Activated CD8-positive, alpha-beta memory T cell treated with anti-CD3 and anti-CD28 coated beads for 48 hours (primary cell): ENCODE results near the gene RAI1.

ENCODE experiments used
- DNase-seq, 3 experiments: peaks; one replicate each; pipeline ENCODE4 v3.0.0-alpha.2; 2020; ENCODE audit warnings: low read depth in 2 of 3, low spot score in 2 of 3

The RAI1 gene

DNA sequence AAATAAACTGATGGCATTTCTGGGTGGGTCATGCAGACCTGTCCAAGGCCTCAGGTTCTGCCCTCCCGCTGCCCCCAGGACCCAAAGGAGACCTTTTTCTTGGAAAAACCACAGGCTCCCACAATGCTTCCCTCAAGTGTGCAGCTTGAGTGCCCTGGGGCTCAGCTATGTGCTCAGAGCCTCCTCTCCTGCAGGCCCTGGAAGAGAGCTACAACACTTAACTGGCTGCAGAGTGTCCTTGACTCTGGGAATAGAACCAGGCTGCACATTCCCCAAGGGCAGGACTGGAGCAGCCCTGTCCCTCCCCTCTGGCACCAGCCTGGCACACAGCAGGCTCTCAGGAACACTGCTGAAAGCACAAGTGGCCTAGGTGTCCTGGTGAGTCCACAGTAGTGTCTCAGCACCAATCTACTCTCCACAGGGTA, 160.4 kb downstream of the RAI1 start:
- no peak for DNase-seq

DNA sequence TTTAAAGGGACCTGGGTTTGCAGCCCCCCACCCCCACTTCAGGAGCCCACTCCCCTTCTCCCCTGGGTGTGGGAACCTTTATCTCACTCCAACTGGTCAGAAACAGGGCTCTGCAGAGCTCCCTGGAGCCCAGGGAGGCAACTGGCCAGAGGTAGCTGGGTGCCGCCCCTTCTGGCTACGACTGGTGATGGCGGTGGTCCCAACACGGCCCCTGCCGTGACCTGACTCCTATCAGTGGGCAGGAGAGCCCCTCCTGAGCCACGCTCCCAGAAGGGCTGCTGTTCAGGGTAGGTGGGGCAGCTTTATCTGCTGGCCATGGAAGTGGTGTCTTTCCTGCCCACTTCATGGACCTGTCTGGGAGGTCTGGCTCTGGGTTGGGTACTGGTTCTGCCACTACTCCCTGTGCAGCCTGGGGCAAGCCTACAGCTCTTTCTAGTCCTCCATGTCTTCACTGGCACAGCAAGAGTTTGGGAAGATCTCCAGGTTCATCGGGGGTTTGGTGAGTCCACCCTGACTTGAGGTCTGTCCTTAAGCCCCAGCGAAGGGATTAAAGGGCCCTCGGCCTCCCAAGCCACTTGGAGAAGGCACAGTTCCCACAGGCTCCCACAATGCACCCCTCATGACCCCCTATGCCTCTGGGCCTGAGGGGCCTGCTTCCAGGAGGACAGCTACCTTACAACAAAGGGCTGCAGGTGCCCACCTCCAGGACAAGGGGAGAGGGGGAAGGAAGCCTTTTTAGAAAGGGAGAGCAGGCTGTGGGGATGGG, 161.0 kb downstream of the RAI1 start:
- no peak for DNase-seq

DNA sequence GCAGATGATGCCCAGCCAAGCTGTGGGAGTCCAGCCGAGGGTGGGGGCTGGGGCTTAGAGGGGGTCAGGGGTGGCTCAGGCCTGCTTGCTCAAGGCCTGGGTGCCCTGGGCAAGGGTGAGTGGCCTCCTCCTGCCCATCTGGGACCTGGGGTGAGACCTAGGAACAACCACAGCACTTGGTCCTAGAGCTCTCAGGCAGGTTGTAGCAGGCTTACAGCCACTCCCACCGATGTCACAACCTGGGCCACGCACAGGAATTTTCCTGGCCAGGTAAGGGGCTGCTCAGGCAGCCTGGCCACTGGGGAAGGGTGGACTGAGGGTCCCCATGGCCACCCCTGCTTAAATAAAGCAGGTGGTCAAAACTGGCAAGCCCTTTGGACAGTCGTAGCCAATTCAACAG, 161.8 kb downstream of the RAI1 start:
- DNase-seq: no peak

DNA sequence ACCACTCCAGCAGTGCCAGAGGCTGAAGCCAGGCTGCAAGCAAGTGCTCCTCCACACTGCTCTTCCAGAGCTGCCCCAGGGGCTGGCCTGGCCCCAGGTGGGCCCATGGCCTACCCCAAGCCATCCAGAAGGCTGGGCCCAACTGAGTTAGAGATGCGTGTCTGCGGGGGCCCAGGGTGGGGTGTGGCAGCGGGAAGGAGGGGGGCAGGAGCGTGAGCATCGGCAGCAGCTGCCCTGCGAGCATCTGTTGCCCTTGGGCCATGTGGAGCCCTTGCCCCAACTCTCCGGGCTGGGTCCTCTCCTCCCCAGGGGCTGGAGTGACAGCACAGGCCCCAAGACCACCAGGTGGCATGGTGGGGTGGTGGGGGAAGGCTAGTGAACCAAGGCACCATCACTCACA, 162.8 kb downstream of the RAI1 start:
- DNase-seq: no peak

DNA sequence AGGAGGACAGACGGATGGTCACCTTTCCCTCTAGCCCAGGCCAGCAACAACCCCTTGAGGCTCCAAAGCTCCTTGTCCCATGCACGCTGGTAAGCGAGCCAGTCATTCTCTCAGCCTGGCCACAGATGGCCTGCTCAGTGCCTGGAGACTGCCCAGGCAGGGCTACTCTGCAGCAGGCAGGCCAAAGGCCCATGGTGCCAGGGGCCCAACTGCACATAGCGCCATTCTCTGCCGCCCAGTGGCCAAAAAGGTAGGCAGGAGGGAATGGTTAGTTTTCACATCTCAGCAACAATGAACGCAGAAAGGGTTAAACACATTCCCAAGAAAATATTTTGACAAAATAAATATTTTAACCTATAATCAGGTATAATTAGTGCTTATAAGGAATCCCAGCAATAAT, 163.2 kb downstream of the RAI1 start:
- no peak for DNase-seq

DNA sequence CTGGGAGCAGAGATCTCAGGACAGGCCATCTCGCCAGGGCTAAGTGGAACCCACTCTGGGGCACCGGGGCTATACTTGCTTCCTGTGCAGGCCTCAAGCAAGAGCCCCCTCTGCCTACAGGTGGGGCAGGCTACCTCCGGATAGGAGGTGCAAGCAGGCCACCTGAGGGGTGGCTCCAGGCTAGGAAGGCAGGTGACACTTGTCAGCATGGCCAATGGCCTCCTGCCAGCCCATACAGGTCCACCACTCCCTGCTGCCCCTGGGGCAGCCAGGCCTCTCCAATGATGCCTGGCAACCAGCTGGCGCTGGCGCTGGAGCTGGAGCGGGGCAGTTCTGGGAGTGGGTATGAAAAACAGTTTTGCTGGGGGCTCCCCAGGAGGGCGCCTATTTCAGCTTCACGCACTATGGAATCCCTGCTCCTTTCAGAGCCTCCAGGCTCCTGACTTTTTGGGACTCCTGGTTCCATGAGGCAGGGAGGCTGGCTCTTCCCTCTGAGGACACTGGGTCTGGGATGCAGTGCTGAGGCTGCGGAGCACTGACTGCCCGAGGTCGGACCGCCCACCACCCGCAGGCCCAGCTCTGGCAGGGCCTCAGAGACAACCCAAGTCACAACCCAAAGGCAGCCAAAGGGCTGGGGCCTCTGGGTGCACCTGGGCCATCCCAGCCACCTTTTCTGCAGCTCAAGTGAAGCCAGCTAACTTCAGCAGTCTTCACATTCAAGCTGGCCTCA, 164.0 kb downstream of the RAI1 start:
- no peak for DNase-seq

DNA sequence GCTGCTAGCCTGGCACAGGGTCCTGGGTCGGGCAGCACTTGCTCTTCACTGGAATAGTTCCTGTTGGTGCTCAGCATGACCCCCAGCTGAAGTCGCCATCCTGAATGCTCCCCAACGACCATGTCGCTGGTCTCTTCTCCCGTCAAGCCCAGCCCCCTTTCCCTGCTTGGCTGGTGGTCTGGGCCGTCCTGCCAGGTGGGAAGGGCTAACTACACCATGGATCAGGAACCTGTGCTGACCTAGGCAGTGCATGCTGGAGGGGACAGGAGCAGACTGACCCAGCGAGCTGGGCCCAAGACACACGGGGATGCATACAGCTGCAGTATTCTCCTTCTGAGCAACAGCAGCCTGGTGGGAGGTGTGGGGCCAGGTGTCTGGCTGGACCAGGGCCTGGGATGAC, 164.7 kb downstream of the RAI1 start:
- DNase-seq: no peak

DNA sequence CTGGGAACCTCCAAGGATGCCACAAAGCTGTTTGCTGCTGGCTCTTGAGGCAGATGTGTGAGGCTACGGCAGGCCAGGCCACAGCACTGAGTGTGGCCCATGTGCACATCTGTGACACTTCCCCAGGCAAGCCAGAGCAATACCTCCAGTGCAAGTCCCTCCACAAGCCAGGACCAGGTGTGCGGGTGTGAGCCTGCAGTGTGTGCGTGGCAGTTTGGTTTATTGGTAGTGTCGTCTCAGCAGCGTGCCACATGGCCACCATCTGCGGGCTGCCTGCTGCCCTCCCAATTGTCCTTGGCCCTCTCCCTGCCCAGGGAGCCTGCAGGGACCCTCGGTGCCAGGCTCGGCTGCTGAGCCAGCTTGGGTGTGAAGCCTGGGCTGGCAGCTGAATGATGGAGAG, 165.4 kb downstream of the RAI1 start:
- DNase-seq: no peak

DNA sequence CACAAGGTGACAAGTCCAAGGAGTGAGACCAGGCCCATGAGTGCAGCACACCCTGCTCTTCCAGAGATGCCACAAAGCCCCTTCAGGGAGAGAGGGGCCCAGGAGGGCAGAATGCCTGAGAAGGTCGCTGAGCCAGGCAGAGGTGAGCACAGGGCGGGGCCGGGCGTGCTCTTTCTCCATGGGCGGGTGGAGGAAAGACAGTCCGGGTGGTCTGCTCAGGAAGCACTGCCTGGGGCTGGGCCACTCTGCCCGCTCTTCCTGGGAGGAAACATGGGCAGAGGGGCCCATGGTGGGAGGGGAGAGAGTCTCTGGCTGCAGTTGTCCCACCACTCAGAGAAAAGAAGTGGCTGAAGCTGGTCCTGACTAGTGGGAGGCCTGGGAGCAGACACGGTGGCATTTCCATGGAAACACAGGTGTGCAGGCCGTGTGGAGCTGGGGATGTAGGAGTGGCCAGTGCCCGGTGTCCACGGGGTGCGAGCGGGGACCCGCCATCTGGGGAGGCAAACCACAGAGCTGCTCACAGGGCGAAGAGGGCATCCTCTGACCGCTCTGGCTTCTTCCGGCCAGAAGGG, 165.9 kb downstream of the RAI1 start:
- no peak for DNase-seq

DNA sequence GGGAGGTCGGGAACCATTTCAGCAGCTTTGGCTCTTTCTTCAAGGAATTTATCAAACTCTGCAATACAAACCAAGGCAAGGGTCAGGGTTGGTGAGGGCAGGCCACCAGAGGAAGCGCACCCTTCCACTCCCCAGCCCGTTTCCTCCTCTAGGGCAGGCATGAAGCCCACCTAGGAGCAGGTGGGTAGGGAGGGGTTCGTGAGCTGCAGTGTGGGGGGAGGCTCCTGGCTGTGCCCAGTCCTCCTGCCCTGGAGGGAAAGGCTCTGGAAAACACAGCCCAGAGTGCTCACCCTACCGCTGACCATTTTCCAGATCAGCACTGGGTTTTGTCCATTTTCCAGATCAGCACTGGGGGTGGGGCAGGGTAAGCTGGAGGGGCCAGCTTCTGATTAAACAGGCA, 166.5 kb downstream of the RAI1 start:
- no peak for DNase-seq

DNA sequence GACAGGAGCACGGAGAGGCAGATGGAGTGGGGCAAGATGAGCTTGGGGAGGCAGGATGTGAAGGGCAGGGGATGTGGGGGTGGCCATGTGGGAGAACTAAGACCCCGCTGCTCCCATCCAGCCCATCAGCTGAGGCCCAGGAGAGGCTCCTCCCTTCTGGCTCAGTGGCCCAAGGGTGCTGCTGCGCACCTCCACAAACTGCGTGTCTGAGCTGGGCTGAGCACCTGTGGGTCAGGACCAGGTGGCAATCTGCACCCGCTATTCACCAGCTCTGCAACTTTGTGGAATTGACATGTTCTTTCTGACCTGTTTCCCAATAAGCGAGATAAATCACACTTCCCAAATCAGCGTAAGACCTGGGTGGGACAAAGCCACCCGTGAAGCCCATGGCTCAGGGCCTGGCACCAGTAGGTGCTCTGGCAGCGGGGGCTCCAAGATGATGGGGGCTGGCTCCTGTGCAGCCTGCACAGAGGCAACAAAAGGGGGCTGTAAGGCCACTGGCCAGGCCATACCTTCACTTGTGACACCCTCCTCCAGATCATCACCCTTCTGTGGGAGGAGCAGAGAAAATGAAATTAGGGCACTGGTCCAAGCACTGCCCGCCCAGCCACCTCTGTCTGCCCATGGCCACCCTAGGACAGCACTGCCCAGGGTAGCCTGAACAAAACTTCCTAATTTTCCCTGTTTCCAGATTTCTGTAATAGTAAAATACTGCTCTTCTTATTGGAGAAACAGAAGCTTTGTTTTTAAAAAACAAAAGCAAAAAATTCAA, 167.2 kb downstream of the RAI1 start:
- no peak for DNase-seq

DNA sequence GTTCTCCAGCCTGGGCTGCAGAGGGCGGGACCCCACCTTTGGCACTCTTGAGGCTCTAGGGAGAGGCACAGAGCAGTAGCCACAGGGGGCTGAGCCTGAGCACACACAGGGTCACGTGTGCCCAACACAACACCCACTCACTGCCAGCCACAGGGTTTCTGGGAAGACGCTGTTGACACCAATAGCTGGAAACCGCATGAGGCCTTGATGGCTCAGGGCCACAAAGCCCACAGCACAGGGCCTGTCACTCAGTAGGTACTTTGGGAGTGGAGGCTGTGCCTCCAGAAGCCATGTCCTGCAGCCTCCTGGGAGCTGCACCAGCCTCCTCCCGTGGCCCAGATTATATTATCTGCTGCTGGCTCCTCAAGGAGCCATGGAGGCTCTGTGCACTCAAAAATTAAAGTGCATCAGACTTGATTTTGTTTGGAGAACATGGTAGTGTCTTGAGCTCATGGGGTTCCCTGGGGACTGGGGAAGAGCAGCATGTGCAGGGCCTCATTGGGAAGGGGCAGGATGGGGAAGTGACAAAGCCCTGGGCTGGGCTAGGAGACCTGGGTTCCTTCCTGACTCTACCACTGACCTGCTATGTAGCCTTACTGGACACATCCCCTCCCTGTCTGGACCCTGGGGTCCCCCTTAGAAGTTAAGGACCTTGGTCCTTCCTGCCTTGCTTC, 168.0 kb downstream of the RAI1 start:
- peak; percentile 68 to 73 (median 71) for DNase-seq

DNA sequence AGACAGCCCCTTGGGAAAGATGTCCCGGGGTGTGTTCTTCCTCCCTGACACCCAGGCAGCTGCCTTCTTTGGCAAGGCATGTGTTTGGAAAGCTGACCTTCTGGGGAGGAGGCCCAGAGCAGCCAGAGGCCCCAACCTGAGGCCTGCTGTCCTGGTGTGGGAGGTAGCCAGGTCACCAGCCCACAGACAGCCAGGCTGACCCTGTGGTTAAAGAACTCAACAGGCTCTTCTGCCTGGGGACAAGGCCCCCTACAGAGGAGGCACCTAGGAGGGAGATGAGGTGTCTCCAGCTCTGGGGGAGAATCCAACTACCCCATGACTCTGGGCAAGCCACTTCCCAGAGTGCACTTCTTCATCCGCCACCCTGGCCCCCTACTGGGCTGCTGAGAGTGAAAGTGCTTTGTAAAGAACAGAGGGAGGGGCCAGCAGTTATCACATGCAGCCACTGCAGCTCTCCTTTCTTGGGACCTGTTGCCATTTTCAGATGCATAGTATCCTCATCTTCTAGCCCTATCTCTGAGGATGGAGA, 168.7 kb downstream of the RAI1 start:
- peak in 1 of 3 experiments; percentile 56 for DNase-seq

DNA sequence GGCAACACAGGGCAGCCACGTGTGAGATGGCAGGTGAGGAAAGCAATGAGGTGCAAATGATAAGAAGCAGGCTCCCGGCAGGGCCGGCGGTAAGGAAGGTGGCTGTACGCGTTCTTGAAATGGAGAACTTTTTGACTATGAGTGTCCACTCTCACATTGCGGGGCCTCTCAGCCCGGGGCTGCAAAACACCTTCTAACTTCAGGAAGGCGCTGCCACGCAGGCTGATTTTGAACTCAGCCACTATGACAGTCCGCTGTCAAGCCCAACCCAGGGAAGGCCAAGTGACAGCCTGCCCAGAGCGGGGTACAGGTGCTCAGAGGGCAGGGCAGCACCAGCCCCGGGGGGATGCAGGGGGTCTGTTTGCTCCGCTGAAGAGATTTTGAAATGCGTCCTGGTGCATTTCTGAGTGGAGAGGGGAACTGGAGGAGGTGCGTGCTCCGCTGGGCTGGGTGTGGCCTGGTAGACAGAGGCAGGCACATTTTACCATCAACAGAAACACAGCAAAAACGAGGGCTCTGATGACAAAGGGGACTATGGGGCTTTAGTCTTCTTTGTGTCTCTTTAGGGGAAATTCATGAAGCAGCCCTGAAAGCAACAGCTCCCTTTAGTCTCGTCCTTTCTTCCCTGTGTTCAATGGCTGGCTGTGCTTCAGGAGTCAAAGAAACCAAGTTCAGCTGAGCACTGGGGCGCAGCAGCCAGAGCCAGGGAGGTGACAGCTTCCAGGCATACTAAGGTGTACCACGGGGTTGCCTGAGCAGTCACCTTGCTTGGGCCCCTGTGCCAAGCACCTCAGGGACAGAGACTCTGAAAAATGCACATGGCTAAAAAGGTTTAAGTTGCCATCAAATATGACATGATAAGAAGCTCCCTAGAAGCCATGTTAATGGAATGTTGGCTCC, 170.1 kb downstream of the RAI1 start:
- DNase-seq: no peak

DNA sequence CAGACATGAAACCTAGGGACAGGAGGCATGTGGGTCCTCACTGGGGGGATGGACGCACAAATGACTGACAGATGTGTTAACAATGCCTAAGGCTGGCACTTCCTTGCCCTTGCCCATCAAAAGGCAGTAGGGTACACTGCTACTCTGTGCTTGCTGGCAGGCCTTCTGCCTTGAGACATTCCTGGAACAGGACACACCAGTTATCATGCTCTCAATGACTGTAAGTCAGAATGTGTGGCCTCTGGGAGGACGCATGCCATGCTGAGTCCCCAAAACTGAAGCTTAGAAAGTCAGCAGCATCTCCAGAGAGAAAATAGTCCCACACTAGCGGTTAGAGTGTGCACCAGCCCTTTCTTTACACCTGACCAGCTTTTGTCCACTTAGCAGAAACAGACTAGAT, 171.7 kb downstream of the RAI1 start:
- DNase-seq: no peak

DNA sequence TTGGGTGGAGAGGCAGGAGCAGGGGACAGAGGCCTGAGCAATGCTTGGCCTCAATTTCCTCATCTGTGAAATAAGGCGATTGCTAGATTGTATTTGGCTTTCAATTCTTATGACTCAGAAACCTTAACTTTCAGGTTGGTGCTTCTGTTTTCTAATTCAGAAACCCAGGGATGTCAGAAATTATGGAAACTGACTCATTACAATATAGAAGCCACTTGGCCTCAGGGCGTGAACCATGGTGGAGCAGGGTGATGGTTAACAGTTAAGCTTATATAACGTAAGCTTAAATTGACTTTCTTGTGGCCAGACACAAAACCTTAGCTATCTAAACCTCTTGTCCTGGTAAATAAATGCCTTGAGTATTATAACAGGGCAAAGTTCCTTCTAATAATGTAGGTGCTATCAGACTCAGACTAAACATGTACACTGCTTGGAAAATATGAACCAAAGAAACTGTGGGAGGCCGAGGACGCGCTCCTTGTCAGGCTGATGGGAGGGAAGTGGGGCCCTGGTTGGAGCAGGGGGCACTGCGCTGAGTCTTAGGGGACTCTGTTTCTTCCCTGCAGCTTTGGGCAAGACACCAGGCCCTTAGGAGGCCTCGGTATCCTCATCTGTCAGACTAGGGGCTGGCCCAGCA, 172.7 kb downstream of the RAI1 start:
- DNase-seq: no peak

DNA sequence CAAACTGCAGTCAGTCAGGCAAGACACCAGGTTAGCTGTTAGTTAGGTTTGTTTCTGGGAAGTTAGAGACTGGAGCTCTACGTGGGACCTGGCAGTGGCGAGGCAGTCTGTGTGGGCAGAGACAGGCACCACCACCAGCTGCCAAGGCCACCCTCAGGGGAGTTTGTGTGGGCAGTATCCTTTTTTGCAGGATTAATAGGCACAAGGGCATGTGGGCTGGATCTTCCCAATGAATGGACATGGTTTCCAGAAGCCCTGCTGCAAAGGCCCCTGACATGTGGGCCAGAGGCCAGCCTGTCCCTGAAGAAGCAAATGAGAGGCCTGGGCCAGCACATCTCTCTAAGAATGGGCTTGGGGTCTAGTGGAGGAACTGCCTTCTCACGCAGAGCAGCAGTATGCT, 174.7 kb downstream of the RAI1 start:
- no peak for DNase-seq

DNA sequence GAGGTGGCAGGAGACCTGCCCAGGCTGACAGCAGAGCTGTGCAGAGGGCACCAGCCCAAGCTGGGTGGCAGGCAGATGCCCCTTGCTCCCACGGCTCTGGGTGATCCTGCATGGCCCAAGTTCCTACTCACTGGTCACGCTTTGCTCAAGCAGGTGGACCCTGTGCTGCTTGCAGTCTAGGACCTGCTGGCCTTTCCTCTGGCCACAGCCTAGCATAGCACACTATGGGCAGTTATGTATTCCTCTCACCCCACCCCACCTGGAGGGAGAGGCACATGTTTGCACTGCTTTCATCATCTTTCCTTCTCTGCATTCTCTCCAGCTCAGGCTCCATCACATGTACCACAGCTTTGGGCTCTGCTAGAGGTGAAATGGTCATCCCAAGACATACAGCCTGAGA, 175.1 kb downstream of the RAI1 start:
- DNase-seq: no peak

DNA sequence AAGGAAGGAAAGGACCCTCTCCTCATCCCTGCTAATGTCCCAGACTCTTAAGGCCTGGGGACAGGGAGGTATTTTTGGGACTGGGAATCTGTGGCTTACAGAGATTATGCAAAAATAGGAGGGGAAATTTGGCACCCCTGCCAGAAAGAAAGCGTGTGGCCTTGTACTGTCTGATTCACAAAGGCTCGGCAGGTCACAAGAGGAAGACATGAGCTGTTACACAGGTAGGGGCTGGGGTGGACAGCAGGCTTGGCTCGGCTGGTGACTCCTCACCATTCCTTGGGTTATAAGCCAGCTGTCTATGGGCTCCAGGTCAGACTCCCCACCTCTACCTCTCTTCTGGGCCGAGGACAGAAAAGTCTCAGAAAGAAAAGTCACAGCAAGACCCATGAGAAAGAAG, 176.2 kb downstream of the RAI1 start:
- DNase-seq: no peak
